ENCODE results near the gene CHKA. TPM values are rescaled to one million over a fixed set of nuclear protein-coding genes. Genes with fewer than 3 reads are reported as not detected.

CHKA gene
- polyA plus RNA-seq, 1 of the 3 experiments (the other 2 are of a cell fraction), result 12.3 TPM

DNA sequence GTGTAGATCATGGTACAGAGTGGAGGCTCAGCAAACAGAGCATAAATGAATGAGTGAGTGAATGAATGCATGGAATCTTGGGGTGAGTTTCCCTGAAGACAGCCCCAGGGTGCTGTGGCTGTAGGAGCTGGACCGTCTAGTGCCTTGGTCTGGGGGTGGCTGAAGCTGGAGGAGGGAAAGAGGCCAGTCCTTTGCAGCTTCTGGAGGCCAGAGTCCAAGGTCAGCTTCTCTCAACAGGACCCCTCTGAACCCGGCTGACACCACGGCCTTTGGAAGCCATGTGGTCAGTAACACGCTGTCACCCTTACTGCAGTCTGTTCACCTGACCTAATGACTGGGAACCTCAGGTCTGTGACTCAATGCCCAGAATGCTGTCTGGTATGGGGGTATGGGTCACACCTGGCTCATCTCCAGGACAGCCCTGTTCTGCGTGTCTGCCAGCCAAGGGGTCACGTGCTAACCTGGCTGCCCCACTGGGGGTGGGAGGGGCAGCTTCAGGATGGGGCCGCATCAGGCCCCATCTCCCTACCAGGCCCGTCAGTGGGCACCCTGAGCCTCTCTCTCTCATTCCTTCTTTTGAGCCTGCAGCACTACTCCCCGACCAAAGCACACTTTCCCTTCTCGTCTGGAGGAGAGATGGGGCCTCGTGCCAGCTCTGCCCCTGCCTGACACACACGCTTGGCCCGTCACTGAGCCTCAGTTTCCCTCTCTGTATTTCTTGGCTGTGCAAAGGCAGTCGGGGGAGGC, 24.1 kb upstream of the CHKA start:
- POLR2A ChIA-PET, result interaction anchor here (1.3 kb wide), 1 partner anchor 17 kb away, joined by 3 read pairs; no protein-coding TSS in a partner anchor
- 81% methylated on average over 10 of the region's 14 CpGs for WGBS (ENCODE audit: low lambda C conversion rate)

More for the DNA sequence above, 24.1 kb upstream of the CHKA start:
- H3K4me3 ChIP-seq (ENCODE audit: low read depth in 2 of 2, low read length in 1 of 2), result no peak overlapping the region
- H3K4me2 ChIP-seq, result no peak overlapping the region
- TF ChIP-seq EP300 (IDR thresholded peaks at IDR 0.05; ENCODE audit: borderline replicate concordance in 1 of 2, low read depth in 1 of 2, low read length in 1 of 2) (no peak), RXRA (IDR thresholded peaks at IDR 0.05; ENCODE audit: borderline replicate concordance, low read depth) (no peak), CHD2 (IDR thresholded peaks at IDR 0.05; ENCODE audit: low read length, partially characterized antibody) (no peak), FOXM1 (IDR thresholded peaks at IDR 0.05; ENCODE audit: low read depth) (no peak), JUND (IDR thresholded peaks at IDR 0.05) (no peak), ELF1 (IDR thresholded peaks at IDR 0.05) (no peak), TAF1 (IDR thresholded peaks at IDR 0.05; ENCODE audit: borderline replicate concordance, low read depth, low read length) (no peak), FOXJ3 (CRISPR knock-in tag; IDR thresholded peaks at IDR 0.05) (no peak)
- TF ChIP-seq, protein P1, sequence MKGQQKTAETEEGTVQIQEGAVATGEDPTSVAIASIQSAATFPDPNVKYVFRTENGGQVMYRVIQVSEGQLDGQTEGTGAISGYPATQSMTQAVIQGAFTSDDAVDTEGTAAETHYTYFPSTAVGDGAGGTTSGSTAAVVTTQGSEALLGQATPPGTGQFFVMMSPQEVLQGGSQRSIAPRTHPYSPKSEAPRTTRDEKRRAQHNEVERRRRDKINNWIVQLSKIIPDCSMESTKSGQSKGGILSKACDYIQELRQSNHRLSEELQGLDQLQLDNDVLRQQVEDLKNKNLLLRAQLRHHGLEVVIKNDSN (IDR thresholded peaks at IDR 0.05; ENCODE audit: borderline replicate concordance, low read depth), result no peak
- TF ChIP-seq, protein P2, sequence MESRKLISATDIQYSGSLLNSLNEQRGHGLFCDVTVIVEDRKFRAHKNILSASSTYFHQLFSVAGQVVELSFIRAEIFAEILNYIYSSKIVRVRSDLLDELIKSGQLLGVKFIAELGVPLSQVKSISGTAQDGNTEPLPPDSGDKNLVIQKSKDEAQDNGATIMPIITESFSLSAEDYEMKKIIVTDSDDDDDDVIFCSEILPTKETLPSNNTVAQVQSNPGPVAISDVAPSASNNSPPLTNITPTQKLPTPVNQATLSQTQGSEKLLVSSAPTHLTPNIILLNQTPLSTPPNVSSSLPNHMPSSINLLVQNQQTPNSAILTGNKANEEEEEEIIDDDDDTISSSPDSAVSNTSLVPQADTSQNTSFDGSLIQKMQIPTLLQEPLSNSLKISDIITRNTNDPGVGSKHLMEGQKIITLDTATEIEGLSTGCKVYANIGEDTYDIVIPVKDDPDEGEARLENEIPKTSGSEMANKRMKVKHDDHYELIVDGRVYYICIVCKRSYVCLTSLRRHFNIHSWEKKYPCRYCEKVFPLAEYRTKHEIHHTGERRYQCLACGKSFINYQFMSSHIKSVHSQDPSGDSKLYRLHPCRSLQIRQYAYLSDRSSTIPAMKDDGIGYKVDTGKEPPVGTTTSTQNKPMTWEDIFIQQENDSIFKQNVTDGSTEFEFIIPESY (IDR thresholded peaks at IDR 0.05; ENCODE audit: borderline replicate concordance, low read depth), result no peak
- TF ChIP-seq, protein P3, sequence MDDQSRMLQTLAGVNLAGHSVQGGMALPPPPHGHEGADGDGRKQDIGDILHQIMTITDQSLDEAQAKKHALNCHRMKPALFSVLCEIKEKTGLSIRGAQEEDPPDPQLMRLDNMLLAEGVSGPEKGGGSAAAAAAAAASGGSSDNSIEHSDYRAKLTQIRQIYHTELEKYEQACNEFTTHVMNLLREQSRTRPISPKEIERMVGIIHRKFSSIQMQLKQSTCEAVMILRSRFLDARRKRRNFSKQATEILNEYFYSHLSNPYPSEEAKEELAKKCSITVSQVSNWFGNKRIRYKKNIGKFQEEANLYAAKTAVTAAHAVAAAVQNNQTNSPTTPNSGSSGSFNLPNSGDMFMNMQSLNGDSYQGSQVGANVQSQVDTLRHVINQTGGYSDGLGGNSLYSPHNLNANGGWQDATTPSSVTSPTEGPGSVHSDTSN (IDR thresholded peaks at IDR 0.05), result no peak
- TF ChIP-seq, protein P4, sequence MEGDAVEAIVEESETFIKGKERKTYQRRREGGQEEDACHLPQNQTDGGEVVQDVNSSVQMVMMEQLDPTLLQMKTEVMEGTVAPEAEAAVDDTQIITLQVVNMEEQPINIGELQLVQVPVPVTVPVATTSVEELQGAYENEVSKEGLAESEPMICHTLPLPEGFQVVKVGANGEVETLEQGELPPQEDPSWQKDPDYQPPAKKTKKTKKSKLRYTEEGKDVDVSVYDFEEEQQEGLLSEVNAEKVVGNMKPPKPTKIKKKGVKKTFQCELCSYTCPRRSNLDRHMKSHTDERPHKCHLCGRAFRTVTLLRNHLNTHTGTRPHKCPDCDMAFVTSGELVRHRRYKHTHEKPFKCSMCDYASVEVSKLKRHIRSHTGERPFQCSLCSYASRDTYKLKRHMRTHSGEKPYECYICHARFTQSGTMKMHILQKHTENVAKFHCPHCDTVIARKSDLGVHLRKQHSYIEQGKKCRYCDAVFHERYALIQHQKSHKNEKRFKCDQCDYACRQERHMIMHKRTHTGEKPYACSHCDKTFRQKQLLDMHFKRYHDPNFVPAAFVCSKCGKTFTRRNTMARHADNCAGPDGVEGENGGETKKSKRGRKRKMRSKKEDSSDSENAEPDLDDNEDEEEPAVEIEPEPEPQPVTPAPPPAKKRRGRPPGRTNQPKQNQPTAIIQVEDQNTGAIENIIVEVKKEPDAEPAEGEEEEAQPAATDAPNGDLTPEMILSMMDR (IDR thresholded peaks at IDR 0.05), result no peak
- peaks cover 0 to 28% of the 10 kb centered on the region in 2 experiments; a peak in 1 of 4 replicates for H3K4me1 ChIP-seq (ENCODE audit: control insufficient read depth in 1 of 2, insufficient read depth in 2 of 2, low read depth in 1 of 2, low read length in 1 of 2)
- H3K9me3 ChIP-seq, result no peaks in the 10 kb centered on the region
- no peaks in the 10 kb centered on the region for H4K20me1 ChIP-seq (ENCODE audit: insufficient read depth)
- H3K27me3 ChIP-seq (ENCODE audit: insufficient read depth), result no peaks in the 10 kb centered on the region
- H3K9me2 ChIP-seq, result no peaks in the 10 kb centered on the region
- no peak for DNase-seq
- H3F3A ChIP-seq (replicated peaks; ENCODE audit: insufficient read depth), result no peaks in the 10 kb centered on the region
- no peak overlapping the region for H2AFZ ChIP-seq (ENCODE audit: low read depth)
- H3K9ac ChIP-seq, result no peak overlapping the region
- CTCF ChIA-PET, result interaction anchor here (0.5 to 3.1 kb wide), 4 partner anchors 10 to 66 kb away, joined by 3 to 12 read pairs (median 3); no protein-coding TSS in a partner anchor
- H3K36me3 ChIP-seq (replicated peaks in 1 of 2; ENCODE audit: control insufficient read depth in 1 of 2, insufficient read depth in 2 of 2, low read length in 1 of 2), result no peaks in the 10 kb centered on the region
- no peak overlapping the region for H3K27ac ChIP-seq (ENCODE audit: low read depth in 2 of 2, low read length in 1 of 2)
- no peaks in the 10 kb centered on the region for H3K79me2 ChIP-seq (ENCODE audit: insufficient read depth)

Data from SK-N-SH (cell line).